Lower lobe of right lung (tissue), 2 donors: ENCODE measurements around the gene BAZ1B. TPM values are rescaled to one million over a fixed set of nuclear protein-coding genes. Genes with fewer than 3 reads are reported as not detected.
A peak's percentile ranks its signal among the peaks of the same experiment; 100 is the strongest.

ENCODE experiments used
- ATAC-seq, 2 donors: fragments of 200-7000 bp; cut with Tn5 transposase; one replicate each; pipeline ENCODE4 v1.9.1; 2020 to 2022; ENCODE audit warnings: mild to moderate bottlenecking in 2 of 2, moderate library complexity in 2 of 2
- DNase-seq: peaks from one replicate; pipeline ENCODE4 v3.0.0-alpha.2; 2020
- H3K27ac ChIP-seq: fragments of 200-600 bp; one replicate; pipeline ENCODE4 v1.8.0; 2022
- H3K27me3 ChIP-seq: fragments of 200-600 bp; one replicate; pipeline ENCODE4 v1.8.0; 2022; ENCODE audit warnings: low read depth
- H3K36me3 ChIP-seq: fragments of 200-600 bp; one replicate; pipeline ENCODE4 v1.8.0; 2022; ENCODE audit warnings: mild to moderate bottlenecking
- H3K4me1 ChIP-seq: fragments of 200-600 bp; one replicate; pipeline ENCODE4 v1.8.0; 2022
- H3K4me3 ChIP-seq: fragments of 200-600 bp; one replicate; pipeline ENCODE4 v1.8.0; 2022; ENCODE audit warnings: mild to moderate bottlenecking
- H3K9me3 ChIP-seq: fragments of 200-600 bp; one replicate; pipeline ENCODE4 v1.8.0; 2022
- CTCF ChIP-seq: fragments of 200-600 bp; IDR thresholded peaks from one replicate; pipeline ENCODE4 v1.8.0; 2022; ENCODE audit warnings: antibody characterized with exemption, mild to moderate bottlenecking
- intact Hi-C: fragments of 100-400 bp; cut with DNase I; formaldehyde crosslinking; loops from one replicate; pipeline ENCODE4 v1.11.0; 2022
- long read RNA-seq: library from polyadenylated mRNA; unstranded; transcript quantifications from one replicate; pipeline ENCODE4 v2.0.0, GENCODE V29; 2021
- total RNA-seq: library from RNA; stranded (reverse); fragmentation: NEBNext Ultra II Directional; extraction: Animal tissue kit (Norgen Biotek cat#: 25700); gene quantifications from one replicate; pipeline ENCODE4 v1.2.1, GENCODE V29; 2021
- donor health status: DM: no; HTN: yes; CAD: no; lungs with severe emphysema.

Gene BAZ1B
- 56.0 TPM for total RNA-seq
- long read RNA-seq, partial matches to known transcripts, result 48 of 57 reads
- long read RNA-seq, other reads (novel, unspliced or antisense), result 9 of 57 reads

GRCh38 chr7:73522105-73522872 lies at the start of gene BAZ1B:
BAZ1B (minus strand) TSS chr7:73522293; CDS start chr7:73521933, 360 bp downstream.
- Histone ChIP-seq H3K4me3 (peak within 1 kb of the TSS; percentile 87), H3K27ac (peak within 1 kb of the TSS; percentile 93), H3K9me3 (no peaks in the 10 kb centered on the region), H3K4me1 (peaks cover 44% of the 10 kb centered on the region), H3K27me3 (no peaks in the 10 kb centered on the region), H3K36me3 (peaks cover 5% of the 10 kb centered on the region)
- intact Hi-C loops, result no loop called here
- peak; percentile 99 for ATAC-seq
- peak; percentile 21 for TF ChIP-seq CTCF
- peak; percentile 99 for DNase-seq

- ATAC-seq (no peak), DNase-seq (peak; percentile 23)
- Histone ChIP-seq H3K27ac (no peak overlapping the region), H3K4me1 (peaks cover 4% of the 10 kb centered on the region), H3K36me3 (peaks cover 75% of the 10 kb centered on the region), H3K9me3 (no peaks in the 10 kb centered on the region), H3K27me3 (no peaks in the 10 kb centered on the region), H3K4me3 (no peak overlapping the region)
- intact Hi-C loops, result no loop called here
- no peak for TF ChIP-seq CTCF
Measured at GRCh38 chr7:73570977-73571376, 48.9 kb upstream of the BAZ1B start.

- Histone ChIP-seq H3K4me3 (no peak overlapping the region), H3K9me3 (no peaks in the 10 kb centered on the region), H3K27me3 (no peaks in the 10 kb centered on the region), H3K27ac (no peak overlapping the region), H3K4me1 (peaks cover 9% of the 10 kb centered on the region), H3K36me3 (peaks cover 71% of the 10 kb centered on the region)
- peak in 1 of 2 donors; percentile 11 for ATAC-seq
- peak; percentile 31 for DNase-seq
- TF ChIP-seq CTCF, result no peak
- intact Hi-C loops, result no loop called here
Measured at GRCh38 chr7:73570521-73570920, 48.4 kb upstream of the BAZ1B start.

GRCh38 chr7:73569042-73569608 lies 47.0 kb upstream of the BAZ1B start:
- Histone ChIP-seq H3K36me3 (peaks cover 58% of the 10 kb centered on the region), H3K27ac (no peak overlapping the region), H3K27me3 (no peaks in the 10 kb centered on the region), H3K4me3 (no peak overlapping the region), H3K4me1 (peaks cover 10% of the 10 kb centered on the region), H3K9me3 (no peaks in the 10 kb centered on the region)
- intact Hi-C loops, result no loop called here
- DNase-seq (no peak), ATAC-seq (no peak)
- no peak for TF ChIP-seq CTCF

- H3K4me1 ChIP-seq, result peaks cover 10% of the 10 kb centered on the region
- no peak overlapping the region for H3K27ac ChIP-seq
- H3K4me3 ChIP-seq, result no peak overlapping the region
- H3K36me3 ChIP-seq, result peaks cover 48% of the 10 kb centered on the region
- no peaks in the 10 kb centered on the region for H3K9me3 ChIP-seq
- TF ChIP-seq CTCF, result no peak
- DNase-seq (no peak), ATAC-seq (no peak)
- intact Hi-C loops, result no loop called here
- H3K27me3 ChIP-seq, result no peaks in the 10 kb centered on the region
Measured at GRCh38 chr7:73567846-73568685, 46.0 kb upstream of the BAZ1B start.
